ENCODE results near the gene RFWD3.

DNA sequence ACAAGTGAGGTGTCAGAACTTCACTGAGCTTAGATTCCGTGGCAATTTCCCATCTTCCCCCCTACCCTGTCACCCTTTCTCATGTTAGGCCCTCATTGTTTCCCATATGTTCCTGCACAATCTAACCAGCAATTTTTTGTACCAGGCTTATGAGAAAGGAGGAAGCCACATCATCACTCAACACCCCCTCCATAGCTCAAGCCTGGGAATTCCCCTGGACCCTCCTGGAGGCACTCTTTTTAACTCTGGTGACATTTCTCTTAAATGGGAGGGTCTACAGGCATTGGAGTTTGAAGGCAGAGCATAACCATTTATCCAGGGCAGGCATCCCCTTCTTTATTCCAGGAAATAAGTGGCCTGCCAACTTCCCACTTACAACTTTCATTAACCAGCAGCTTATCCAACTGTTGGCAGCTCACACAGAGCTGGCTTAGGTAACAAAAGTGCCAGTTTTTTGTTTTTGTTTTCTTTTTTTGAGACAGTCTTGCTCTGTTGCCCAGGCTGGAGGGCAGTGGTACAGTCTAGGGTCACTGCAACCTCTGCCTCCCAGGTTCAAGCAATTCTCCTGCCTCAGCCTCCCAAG lies 49.4 kb downstream of the RFWD3 start:
- TF ChIP-seq, protein P1, sequence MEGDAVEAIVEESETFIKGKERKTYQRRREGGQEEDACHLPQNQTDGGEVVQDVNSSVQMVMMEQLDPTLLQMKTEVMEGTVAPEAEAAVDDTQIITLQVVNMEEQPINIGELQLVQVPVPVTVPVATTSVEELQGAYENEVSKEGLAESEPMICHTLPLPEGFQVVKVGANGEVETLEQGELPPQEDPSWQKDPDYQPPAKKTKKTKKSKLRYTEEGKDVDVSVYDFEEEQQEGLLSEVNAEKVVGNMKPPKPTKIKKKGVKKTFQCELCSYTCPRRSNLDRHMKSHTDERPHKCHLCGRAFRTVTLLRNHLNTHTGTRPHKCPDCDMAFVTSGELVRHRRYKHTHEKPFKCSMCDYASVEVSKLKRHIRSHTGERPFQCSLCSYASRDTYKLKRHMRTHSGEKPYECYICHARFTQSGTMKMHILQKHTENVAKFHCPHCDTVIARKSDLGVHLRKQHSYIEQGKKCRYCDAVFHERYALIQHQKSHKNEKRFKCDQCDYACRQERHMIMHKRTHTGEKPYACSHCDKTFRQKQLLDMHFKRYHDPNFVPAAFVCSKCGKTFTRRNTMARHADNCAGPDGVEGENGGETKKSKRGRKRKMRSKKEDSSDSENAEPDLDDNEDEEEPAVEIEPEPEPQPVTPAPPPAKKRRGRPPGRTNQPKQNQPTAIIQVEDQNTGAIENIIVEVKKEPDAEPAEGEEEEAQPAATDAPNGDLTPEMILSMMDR (IDR thresholded peaks at IDR 0.05): no peak
- no peak for TF ChIP-seq POLR2A (IDR thresholded peaks at IDR 0.05)

Data from testis (tissue), 2 donors.